Temporal lobe (tissue), 1 donor: ENCODE data around the gene BPIFA1. TPM values are rescaled to one million over a fixed set of nuclear protein-coding genes. Genes with fewer than 3 reads are reported as not detected.

ENCODE experiments used
- total RNA-seq: library from RNA; depleted of rRNA; stranded (reverse); fragments of >200 nt; gene quantifications from one replicate; pipeline ENCODE4 v1.2.3, GENCODE V29; 2014

The BPIFA1 gene
- total RNA-seq, 1 donor from 2014 or later, result not detected

Other genes with a start within 250 kb of the BPIFA1 start
- gene SUN5, start 231.6 kb upstream of the BPIFA1 start, total RNA-seq, result not detected
- not detected for gene BPIFB2, start 228.3 kb upstream of the BPIFA1 start, total RNA-seq
- not detected for gene BPIFB6, start 204.3 kb upstream of the BPIFA1 start, total RNA-seq
- not detected for gene BPIFB3, start 182.1 kb upstream of the BPIFA1 start, total RNA-seq
- gene BPIFB4, start 156.4 kb upstream of the BPIFA1 start, total RNA-seq, result not detected
- gene BPIFA2, start 67.8 kb upstream of the BPIFA1 start, total RNA-seq, result not detected
- gene BPIFA3, start 18.6 kb upstream of the BPIFA1 start, total RNA-seq, result not detected
- gene BPIFB1, start 47.2 kb downstream of the BPIFA1 start, total RNA-seq, result not detected
- 18.9 TPM for gene CDK5RAP1, start 165.5 kb downstream of the BPIFA1 start, total RNA-seq
- gene SNTA1, start 207.8 kb downstream of the BPIFA1 start, total RNA-seq, result 10.6 TPM